Gastroesophageal sphincter (tissue), 3 donors: Measurements from ENCODE around the gene MAST3.

Source experiments
- CTCF ChIP-seq, 4 experiments: fragments of 200-600 bp in 2 of 4; fragments of 450-650 bp in 2 of 4; sonication (generic) in 1 of 4; IDR thresholded peaks; one replicate each; pipeline ENCODE4 v1.5.1; 2017 to 2019; ENCODE audit warnings: antibody characterized with exemption in 4 of 4, mild to moderate bottlenecking in 2 of 4, moderate library complexity in 2 of 4
- EP300 ChIP-seq: sonication (generic); formaldehyde crosslinking; IDR thresholded peaks from one replicate; pipeline ENCODE4 v1.6.1; 2017; ENCODE audit warnings: antibody characterized with exemption, mild to moderate bottlenecking
- POLR2A ChIP-seq, 2 donors: fragments of 450-650 bp; IDR thresholded peaks; one replicate each; pipeline ENCODE4 v1.6.1; 2017; ENCODE audit warnings: antibody characterized with exemption in 2 of 2, mild to moderate bottlenecking in 2 of 2, moderate library complexity in 1 of 2
- POLR2AphosphoS5 ChIP-seq: sonication (generic); formaldehyde crosslinking; IDR thresholded peaks from one replicate; pipeline ENCODE4 v1.6.1; 2017; ENCODE audit warnings: antibody characterized with exemption

- TF ChIP-seq CTCF (IDR thresholded peaks at IDR 0.05): no peak
- TF ChIP-seq POLR2A (IDR thresholded peaks at IDR 0.05): no peak
- TF ChIP-seq POLR2AphosphoS5: no peak
- no peak for TF ChIP-seq EP300
Measured at GRCh38 chr19:18128805-18129204, 31.2 kb downstream of the MAST3 start.
